Mesenteric fat pad (tissue), 1 donor: ENCODE measurements around the gene BIVM. TPM values are rescaled to one million over a fixed set of nuclear protein-coding genes. Genes with fewer than 3 reads are reported as not detected.
"Not testable (repeated sequence)": the region's sequence is repeated elsewhere in the genome, so short reads cannot be mapped to it uniquely, and the experiment has no call there.

Source experiments
- DNase-seq: peaks from one replicate; pipeline ENCODE4 v3.0.0-alpha.2; 2020; ENCODE audit warnings: low spot score
- long read RNA-seq: library from polyadenylated mRNA; unstranded; transcript quantifications from one replicate; pipeline ENCODE4 v2.0.0, GENCODE V29; 2020
- total RNA-seq: library from RNA; stranded (reverse); fragmentation: NEBNext Ultra II Directional; extraction: Animal tissue kit (Norgen Biotek cat#: 25700); gene quantifications from one replicate; pipeline ENCODE4 v1.2.1, GENCODE V29; 2021
- donor health status: DM: yes; HTN: yes; CAD: no.

The BIVM gene, protein sequence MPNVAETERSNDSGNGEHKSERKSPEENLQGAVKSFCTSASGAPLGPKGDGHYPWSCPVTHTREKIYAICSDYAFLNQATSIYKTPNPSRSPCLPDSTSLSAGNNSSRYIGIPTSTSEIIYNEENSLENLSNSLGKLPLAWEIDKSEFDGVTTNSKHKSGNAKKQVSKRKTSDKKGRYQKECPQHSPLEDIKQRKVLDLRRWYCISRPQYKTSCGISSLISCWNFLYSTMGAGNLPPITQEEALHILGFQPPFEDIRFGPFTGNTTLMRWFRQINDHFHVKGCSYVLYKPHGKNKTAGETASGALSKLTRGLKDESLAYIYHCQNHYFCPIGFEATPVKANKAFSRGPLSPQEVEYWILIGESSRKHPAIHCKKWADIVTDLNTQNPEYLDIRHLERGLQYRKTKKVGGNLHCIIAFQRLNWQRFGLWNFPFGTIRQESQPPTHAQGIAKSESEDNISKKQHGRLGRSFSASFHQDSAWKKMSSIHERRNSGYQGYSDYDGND
- total RNA-seq = 11.9 TPM
- long read RNA-seq, transcript BIVM-201 (11 exons, 3,859 nt) = major isoform, 7 of 27 reads
- long read RNA-seq, partial matches to known transcripts = 2 of 27 reads
- long read RNA-seq, other reads (novel, unspliced or antisense) = 18 of 27 reads

DNA sequence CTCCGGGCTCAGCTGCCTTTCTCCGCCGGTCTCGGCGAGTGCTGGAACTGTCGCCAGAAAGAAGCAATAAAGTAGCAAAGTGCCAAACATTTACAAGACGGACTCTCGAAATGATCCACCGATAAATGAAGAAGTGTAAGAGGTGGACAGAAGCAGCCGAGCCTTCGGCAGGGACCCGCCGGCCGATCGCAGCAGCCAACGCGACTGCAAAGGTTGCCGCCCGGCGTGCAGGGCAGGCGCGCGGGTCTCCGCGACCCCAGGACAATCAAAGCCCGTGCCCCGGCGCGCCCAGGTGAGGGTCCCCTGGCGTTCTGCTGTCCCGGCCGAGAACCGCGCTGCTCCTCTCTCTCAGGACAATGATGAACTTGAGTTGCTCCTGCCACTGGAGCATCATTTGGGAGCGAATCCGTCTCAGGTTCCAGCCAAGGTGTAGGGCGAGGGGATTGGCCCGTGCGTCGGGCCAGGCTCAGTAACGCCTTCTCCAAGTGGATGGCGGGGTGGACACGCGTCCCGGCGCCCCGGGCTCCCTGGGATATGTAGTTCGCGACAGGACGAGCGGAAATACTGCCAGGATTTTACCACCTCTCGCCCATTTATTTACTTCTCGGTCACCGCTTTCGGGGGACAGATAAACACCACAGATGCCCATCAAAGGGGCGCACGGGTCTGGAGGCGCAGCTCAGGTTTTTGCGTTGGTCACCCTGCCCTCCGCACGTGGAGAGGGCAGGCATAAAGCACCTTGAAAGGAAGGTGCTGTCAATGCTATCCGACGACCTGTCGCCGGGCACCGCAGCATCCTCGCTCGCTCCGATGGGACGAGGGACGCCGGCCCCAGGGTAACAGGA is at the start of gene BIVM, which contains the start of gene POGLUT2:
TSS of gene BIVM (plus strand) at position 539 of the 845 bp plus-strand sequence. CDS start 8,149 bp downstream, outside the sequence.
TSS of gene POGLUT2 (minus strand) at position 396 of the 845 bp plus-strand sequence. CDS start at position 90, 306 bp downstream.
- DNase-seq = peak; percentile 94

DNA sequence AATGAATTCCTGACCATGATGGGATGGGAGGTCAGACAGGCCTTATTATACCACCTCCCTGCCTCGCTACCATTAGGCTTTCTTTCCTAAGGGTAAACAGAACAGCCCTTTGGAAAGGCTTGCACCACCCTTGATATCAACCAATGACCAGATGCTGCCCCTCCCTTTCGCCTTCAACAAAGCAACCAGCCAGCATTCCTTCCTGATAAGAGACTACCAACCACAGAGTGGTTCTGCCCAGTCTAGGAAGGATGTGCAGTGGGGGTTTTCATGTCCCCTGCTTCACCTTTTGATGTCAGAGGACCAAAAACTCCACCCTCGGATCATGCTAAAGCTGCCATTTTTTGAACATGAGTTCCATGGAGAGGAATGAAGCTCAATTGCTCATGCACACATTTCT is 47.0 kb upstream of the BIVM start:
- no peak for DNase-seq

DNA sequence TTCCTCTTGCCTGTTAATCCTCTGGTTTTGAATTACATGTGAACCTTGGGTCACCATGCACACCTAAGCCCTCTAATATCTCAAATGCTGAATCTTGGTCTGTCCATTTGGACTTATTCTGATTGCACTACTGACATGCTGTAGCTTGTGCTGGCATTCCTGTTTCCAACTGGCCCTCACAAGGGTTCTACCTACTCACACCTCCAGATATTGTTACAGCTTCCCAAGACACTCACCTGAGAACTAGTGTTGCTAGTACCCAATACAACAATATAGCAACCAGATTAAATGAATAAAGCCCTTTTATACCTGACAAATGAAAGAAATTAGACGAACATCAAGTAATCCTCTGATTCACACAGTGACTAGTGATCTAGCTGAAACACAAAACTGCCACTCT is 41.9 kb upstream of the BIVM start:
- DNase-seq = no peak

DNA sequence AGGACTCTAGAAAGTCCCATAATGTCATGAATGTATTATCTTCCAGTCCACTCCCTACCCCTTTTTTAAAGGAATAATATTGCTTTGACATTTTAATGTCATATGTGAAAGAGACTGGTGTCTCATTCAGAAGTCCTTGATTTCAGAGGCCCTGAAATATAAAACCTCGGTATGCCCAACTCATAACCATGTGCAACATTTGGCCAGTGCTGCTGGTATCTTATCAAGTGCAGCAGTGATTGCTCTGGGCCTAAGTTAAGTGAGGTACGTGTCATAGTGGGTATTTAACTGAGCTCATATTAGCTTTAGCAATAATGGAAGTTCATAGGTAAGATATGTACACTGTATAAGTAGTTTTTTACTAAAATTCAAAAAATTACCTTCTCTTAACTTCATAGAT is 40.1 kb upstream of the BIVM start:
- no peak for DNase-seq

DNA sequence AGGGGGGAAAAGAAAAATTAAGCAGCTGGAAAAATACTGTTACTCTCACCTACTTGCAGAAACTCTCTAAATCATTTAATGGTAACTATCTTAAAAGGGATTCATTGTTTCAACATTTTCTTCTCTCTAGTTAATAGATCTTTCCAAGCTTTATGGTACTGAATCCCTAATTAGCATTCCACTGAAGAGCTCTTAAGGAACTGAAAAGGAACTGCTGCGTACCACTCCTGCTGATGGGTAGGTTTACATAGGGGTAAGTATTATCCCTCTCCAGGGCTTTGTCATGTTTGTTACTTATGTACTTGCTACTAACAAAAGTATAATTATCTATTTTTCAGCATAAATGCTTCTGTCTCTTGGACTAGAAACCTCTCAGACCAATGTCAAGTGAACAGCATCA is 37.8 kb upstream of the BIVM start:
- DNase-seq = no peak

DNA sequence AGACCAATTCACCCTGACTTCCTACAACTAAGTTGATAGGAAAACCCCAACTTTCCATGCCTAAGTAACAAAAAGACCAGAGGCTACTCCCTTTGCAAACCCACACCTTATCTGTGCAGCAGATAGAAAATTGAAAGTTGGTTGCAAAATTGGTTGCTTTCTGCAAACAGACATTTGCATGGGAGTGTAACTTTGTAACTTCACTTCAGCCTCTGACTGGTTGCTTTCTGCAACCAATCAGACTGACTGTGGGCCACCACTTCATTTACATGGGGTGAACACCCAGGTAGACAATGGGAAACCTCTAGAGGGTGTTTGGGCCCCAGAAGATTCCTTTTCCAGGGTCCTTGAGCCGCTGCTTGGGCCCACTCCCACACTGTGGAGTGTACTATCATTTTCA is 35.2 kb upstream of the BIVM start:
- DNase-seq = no peak

DNA sequence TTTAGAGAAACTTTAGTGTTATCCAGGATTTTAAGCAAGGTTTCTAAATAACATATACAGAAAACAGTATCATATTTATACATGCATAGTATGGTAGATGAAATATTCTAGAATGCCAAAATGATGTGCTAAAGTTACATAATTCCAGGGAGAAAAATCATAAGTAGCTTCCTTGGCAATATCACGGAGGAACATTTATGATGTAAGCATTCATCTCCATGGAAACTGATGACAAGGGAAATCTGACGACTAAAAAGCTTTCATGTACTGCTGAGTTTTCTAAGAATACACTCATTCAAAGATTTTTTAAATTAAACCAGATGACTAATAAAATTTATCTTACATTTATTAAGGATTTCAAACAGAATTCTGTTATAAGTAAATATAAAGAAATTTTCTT is 30.0 kb upstream of the BIVM start:
- DNase-seq = no peak

DNA sequence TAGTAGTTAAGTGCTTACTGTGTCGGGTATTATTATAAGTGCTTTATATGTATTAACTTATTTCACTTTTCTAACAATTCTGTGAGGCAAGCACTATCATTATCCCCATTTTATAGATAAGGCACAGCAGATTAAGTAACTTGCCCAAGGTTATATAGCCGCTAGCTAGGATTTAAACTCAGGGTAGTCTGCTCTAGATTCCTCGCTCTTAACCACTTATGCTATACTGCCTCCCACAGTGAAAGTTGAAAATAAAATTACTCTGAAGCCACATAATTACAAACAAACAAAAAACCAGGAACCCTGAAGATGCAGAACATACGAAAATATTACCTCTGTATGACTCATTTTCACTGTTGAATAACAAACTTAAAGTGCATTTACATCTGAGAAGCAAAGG is 29.2 kb upstream of the BIVM start:
- no peak for DNase-seq

DNA sequence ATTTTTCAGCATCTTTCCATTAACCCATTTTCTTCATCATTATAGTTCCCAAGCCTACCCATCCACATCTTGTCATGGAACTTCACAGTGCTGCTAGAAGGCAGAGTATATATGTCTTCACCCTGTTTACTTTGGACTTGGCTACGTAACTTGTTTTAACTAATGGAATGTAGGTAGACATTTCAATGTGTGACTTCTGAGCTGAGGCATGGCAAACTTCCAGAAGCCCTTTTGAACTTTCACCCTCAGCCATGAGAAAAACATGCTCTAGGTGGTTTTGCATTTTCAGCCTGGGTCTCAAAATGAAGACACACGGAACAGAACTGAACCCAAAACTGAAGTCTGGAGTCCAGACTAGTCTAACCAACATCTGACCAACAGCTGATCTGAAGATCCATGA is 28.5 kb upstream of the BIVM start:
- DNase-seq = no peak

DNA sequence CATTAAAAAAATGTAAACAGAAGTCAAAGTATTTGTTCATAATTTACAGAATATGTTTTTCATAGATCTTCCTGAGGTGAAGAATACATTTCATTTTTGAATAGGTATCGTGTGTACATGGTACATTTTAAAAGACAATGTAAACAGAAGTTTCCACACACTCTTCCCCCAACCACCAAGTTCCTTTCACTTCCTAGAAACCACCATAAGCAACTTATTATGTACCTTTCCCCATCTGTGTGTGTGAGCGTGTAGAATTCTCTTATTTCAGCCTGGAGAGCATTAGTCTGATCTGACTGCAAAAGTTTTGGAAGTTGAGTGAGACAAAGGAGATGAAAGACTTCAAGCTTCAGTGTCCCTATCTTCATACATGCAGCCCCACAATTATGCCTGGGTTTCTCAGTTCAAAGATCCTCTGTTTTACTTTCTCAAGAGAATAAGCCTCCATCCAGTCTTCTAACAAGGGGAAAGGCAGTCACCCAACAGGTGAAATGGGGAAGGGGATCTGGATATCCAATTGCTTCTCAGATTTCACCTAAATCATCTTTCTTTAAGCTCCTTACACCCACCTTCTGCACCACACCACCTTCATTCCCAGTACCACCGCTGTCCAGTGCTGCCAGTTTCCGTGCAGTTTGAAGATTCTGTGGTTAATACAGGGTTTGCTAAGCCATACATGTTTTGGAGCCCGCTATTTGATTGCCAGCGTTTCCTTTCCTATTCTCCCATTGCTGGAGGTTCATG is 27.4 kb upstream of the BIVM start:
- DNase-seq = no peak

DNA sequence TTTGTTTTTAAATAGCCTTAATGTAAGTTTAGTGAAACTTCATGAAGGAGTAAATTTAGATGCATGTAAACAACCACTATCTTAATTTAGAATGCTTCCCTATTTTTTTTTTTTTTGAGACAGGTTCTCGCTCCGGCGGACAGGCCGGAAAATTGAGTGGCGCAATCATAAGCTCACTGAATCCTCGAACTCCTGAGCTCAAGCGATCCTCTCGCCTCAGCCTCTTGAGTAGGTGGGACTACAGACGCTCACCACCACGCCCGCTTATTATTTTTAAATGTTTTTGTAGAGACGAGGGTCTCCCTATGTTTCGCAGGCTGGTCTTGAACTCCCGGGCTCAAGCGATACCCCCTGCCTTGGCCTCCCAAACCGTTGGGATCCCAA is 26.9 kb upstream of the BIVM start:
- no peak for DNase-seq

DNA sequence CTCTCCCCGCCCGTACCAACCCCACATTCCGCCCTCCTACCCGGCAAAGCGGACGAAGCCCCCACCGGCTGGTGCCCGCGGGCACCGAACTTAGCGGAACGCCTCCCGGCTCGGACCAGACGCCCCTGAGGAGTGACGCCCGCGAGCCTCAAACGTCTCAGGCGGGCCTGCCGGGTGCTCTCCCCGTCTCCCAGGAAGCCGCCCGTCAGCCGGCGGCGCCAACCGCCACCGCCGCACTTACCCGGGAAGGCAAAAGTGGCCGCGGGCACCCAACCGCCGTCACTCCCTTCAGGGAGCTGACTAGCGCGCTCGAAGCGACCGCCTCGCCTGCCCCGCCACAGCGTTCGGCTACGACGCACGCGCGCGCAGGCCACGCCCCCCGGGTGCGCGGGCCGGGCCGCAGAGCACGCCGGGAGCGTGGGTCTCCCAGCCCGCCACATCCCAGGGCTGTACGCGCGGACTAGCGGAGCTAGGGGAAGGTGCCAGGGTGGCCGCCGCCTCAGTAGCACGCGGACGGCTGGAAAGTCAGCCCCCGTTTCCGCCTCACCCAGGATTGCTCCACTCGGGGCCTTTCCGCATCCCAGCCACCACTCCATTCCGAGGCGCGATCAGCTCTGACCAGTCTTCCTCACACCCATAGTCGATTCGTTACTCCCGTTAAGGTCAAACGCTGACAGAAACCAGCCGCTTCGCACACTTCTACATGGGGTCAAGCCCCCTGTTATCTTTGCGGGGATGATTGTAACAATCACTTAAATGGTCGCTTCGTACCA is 25.3 kb upstream of the BIVM start, which contains the start of gene TEX30:
TSS of gene TEX30 (minus strand) at position 346 of the 773 bp plus-strand sequence. CDS start 3,760 bp downstream, outside the sequence.
- peak; percentile 96 for DNase-seq

DNA sequence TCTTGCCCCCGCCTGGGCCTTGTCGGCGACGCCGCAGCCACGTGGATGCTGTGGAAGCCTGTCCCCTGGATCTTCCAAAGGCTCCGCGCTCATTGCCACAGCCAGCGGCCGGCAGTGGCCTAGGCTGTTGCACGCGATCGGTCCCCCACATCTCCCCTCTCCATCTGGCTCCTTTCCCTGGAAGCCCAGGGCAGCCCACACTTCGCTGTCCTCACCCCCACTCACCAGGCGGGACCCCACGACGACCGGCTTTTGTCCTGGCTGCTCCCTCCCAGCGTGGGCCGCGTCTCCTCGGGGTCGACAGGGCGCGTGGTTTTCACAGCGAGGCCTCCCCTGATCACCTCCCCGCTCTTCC is 24.7 kb upstream of the BIVM start:
- no peak for DNase-seq

DNA sequence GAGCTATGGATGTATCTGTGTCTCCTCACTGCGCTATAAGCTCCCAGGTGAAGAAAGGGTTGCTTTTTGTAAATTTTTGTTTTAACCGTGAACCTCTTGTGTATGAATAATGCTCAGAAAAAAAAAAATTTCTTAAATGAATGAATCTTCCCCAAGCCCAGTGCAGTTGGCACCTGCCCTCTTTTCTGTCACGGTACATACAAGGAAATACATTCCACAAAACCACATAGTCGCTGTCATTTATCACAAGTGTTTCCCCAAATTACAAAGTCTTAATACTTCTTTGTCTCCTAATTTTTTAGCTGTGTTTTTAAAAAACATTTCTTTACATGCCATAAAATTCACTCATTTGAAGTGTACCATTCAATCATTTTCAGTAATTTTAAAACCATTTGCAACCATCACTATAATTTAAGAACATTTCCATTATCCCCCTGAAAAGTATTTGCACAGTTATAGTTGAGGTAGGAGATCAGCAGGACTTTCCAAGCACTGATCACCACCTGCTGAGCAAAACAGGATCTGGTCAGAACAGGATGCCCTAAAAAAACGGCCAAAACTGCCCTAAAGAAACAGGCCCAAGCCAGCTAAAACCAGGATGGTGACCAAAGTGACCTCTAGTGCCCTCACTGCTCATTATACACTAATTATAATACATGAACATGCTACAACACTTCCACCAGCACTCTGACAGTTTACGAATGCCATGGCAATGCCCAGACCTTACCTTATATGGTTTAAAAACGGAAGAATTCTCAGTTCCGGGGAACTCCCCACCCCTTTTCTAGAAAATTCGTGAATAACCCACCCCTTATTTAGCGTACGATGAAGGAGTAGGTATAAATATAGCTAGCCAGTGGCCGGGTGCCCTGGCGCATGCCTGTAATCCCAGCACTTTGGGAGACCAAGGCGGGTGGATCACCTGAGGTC is 24.1 kb upstream of the BIVM start:
- no peak for DNase-seq

DNA sequence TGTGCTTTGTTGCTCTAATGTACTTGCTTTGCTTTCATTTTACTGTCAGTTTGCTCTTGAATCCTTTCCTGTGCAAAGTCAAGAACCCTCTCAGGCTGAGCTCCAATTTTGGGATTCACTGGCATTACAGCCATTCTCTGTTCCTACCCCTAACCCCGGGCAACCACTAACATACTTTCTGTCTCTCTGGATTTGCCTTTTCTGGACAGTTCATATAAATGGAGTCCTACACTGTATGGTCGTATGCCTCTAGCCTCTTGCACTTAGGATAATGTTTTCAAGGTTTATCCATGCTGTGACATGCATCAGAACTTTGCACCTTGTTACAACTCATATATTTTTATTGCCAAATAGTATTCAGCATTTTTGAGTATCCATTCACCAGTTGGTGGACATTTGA is 22.6 kb upstream of the BIVM start:
- DNase-seq = no peak

DNA sequence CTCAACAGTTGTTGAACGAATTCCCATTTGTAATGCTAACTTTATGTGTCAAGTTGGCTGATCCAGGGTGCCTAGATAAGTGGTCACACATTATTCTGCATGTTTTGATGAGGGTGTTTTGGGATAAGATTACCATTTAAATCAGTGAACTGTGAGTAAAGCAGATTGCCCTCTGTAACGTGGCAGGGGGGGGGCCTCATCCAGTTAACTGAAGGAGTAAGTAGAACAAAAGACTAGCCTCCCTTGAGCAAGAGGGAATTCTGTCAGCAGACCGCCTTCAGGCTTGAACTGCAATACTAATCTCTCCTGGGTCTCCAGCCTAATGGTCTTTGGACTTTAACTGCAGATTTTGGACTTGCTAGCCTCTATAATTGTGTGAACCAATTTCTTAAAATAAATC is 21.2 kb upstream of the BIVM start:
- no peak for DNase-seq

DNA sequence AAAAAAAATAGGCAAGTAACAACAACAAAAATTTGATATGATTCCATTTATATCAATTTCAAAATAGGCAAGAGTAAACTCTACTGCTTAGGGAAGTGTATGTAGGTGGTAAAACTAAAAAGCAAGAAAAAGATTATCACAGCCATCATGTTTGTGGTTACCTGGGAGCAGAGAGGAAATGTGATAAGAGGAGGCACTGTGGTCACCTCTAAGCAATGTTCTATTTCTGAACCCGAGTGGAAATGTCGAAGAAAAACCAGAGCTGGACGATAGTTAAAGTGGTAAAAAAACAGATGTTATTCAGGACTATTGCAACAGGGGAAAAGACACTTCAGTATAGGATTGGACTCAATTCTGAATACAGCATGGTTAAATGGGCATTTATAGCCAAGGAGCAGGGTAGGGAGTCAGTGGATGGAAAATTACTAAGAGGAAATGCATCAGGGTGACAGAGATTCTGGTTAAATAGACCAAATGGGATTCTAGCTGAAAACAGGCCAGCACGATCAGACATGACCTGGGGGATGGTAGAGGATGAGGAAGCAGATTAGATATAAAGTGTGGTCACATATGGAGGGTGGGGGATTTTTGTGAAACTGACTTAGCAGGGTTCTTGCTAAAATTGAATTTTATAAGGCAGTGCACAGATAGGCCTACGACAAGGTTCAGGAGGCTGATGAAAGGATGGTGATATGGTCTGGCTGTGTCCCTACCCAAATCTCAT is 19.3 kb upstream of the BIVM start:
- DNase-seq = no peak

DNA sequence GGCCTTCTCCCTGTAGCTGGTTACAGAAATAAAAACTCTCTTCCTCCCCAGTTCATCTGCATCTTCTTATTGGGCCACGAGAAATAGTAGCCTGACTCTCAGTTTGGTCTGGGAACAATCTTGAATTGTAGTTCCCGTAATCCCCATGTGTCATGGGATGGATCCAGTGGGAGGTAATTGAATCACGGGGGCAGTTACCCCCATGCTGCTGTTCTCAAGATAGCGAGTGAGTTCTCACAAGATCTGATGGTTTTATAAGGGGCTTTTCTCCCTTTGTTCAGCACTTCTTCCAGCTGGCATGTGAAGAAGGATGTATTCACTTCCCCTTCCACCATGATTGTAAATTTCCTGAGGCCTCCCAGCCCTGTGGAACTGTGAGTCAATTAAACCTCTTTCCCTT is 18.3 kb upstream of the BIVM start:
- not testable (repeated sequence) for DNase-seq

DNA sequence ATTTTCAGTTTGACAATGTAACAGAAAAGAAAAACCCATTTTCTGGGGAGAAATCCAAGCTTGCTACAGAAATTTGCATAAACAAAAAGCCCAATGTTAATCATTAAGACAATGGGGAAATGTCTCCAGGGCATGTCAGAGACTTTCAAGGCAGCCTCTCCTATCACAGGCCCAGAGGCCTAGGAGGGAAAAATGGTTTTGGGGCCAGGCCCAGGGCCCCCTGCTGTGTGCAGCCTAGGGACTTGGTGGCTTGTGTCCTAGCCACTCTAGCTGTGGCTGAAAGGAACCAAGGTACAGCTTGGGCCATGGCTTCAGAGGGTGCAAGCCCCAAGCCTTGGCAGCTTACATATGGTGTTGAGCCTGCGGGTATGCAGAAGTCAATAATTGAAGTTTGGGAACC is 17.3 kb upstream of the BIVM start:
- DNase-seq = no peak
